ENCODE results near the gene SLC8A2.

The SLC8A2 gene

DNA sequence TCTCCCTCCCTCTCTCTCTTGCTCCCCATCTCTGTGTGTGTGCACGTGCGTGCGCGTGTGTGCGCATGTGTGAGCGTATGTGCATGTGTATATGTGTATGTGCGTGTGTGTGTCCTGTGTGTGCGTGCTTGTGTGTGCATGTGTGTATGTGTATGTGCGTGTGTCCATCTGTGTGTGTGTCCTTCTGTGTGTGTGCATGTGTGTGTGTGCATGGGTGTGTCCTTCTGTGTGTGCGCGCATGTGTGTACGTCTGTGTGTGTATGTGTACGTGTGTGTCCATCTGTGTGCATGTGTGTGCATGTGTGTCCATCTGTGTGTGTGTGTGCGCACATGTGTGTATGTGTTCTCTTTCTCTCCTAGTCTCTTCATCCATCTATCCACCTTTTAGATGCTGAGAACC lies 12.2 kb downstream of the SLC8A2 start:
- Histone ChIP-seq H3K4me1 (ENCODE audit: low read depth, poor library complexity, severe bottlenecking) (no peaks in the 10 kb centered on the region), H3K36me3 (ENCODE audit: insufficient read depth) (no peaks in the 10 kb centered on the region), H3K9ac (no peak overlapping the region), H3K79me2 (ENCODE audit: insufficient read depth, low read depth) (no peaks in the 10 kb centered on the region), H3K27me3 (ENCODE audit: insufficient read depth, low read depth) (peaks cover 87% of the 10 kb centered on the region), H2AFZ (ENCODE audit: low read depth) (no peak overlapping the region), H3K4me3 (IDR thresholded peaks at IDR 0.05; ENCODE audit: insufficient read depth, low read depth, low read length) (no peak overlapping the region), H4K20me1 (ENCODE audit: insufficient read depth) (no peaks in the 10 kb centered on the region), H3K27ac (no peak overlapping the region), H3K4me2 (no peak overlapping the region)
- TF ChIP-seq, protein P1, sequence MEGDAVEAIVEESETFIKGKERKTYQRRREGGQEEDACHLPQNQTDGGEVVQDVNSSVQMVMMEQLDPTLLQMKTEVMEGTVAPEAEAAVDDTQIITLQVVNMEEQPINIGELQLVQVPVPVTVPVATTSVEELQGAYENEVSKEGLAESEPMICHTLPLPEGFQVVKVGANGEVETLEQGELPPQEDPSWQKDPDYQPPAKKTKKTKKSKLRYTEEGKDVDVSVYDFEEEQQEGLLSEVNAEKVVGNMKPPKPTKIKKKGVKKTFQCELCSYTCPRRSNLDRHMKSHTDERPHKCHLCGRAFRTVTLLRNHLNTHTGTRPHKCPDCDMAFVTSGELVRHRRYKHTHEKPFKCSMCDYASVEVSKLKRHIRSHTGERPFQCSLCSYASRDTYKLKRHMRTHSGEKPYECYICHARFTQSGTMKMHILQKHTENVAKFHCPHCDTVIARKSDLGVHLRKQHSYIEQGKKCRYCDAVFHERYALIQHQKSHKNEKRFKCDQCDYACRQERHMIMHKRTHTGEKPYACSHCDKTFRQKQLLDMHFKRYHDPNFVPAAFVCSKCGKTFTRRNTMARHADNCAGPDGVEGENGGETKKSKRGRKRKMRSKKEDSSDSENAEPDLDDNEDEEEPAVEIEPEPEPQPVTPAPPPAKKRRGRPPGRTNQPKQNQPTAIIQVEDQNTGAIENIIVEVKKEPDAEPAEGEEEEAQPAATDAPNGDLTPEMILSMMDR (conservative IDR thresholded peaks at IDR 0.05; ENCODE audit: low read depth, low read length): no peak

GRCh38 chr19:47458672-47459071 lies 13.0 kb downstream of the SLC8A2 start:
- peaks cover 87% of the 10 kb centered on the region for H3K27me3 ChIP-seq (ENCODE audit: insufficient read depth, low read depth)
- TF ChIP-seq, protein P1 (conservative IDR thresholded peaks at IDR 0.05; ENCODE audit: low read depth, low read length): no peak

GRCh38 chr19:47456721-47457474 lies 14.8 kb downstream of the SLC8A2 start:
- H3K36me3 ChIP-seq (ENCODE audit: insufficient read depth): no peaks in the 10 kb centered on the region
- H3K4me3 ChIP-seq (IDR thresholded peaks at IDR 0.05; ENCODE audit: insufficient read depth, low read depth, low read length): no peak overlapping the region
- no peaks in the 10 kb centered on the region for H3K79me2 ChIP-seq (ENCODE audit: insufficient read depth, low read depth)
- H3K27ac ChIP-seq: no peak overlapping the region
- H2AFZ ChIP-seq (ENCODE audit: low read depth): no peak overlapping the region
- peaks cover 88% of the 10 kb centered on the region for H3K27me3 ChIP-seq (ENCODE audit: insufficient read depth, low read depth)
- H3K4me2 ChIP-seq: no peak overlapping the region
- no peaks in the 10 kb centered on the region for H3K4me1 ChIP-seq (ENCODE audit: low read depth, poor library complexity, severe bottlenecking)
- no peaks in the 10 kb centered on the region for H4K20me1 ChIP-seq (ENCODE audit: insufficient read depth)
- TF ChIP-seq, protein P1 (conservative IDR thresholded peaks at IDR 0.05; ENCODE audit: low read depth, low read length): no peak
- H3K9ac ChIP-seq: no peak overlapping the region

More at GRCh38 chr19:47458672-47459071, 13.0 kb downstream of the SLC8A2 start:
- H3K27ac ChIP-seq: no peak overlapping the region
- no peaks in the 10 kb centered on the region for H4K20me1 ChIP-seq (ENCODE audit: insufficient read depth)
- H2AFZ ChIP-seq (ENCODE audit: low read depth): no peak overlapping the region
- H3K9ac ChIP-seq: no peak overlapping the region
- no peaks in the 10 kb centered on the region for H3K79me2 ChIP-seq (ENCODE audit: insufficient read depth, low read depth)
- no peaks in the 10 kb centered on the region for H3K36me3 ChIP-seq (ENCODE audit: insufficient read depth)
- no peaks in the 10 kb centered on the region for H3K4me1 ChIP-seq (ENCODE audit: low read depth, poor library complexity, severe bottlenecking)
- H3K4me2 ChIP-seq: no peak overlapping the region
- no peak overlapping the region for H3K4me3 ChIP-seq (IDR thresholded peaks at IDR 0.05; ENCODE audit: insufficient read depth, low read depth, low read length)

DNA sequence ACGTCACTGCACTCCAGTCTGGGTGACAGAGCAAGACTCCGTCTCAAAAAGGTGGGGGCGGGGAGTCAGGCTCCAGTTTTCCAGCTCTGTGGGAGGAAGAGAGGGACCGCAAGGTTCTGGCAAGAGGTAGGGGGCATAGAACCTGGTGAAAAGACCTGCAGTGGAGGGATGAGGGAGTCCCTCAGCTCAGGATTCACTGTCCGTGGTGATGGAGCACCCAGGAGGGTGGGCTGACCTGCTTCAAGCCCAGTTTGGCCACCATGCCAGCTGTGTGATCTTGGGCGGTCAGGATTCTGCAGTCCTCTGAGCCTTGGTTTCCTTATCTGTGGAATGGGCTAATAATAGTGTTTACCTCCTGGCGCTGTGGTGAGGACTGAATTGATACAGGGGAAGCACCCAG lies 21.2 kb downstream of the SLC8A2 start:
- TF ChIP-seq, protein P1 (conservative IDR thresholded peaks at IDR 0.05; ENCODE audit: low read depth, low read length): no peak
- Histone ChIP-seq H3K4me1 (ENCODE audit: low read depth, poor library complexity, severe bottlenecking) (no peaks in the 10 kb centered on the region), H4K20me1 (ENCODE audit: insufficient read depth) (no peaks in the 10 kb centered on the region), H3K36me3 (ENCODE audit: insufficient read depth) (no peaks in the 10 kb centered on the region), H3K9ac (no peak overlapping the region), H3K79me2 (ENCODE audit: insufficient read depth, low read depth) (no peaks in the 10 kb centered on the region), H3K27ac (no peak overlapping the region), H3K4me3 (IDR thresholded peaks at IDR 0.05; ENCODE audit: insufficient read depth, low read depth, low read length) (no peak overlapping the region), H3K4me2 (no peak overlapping the region), H2AFZ (ENCODE audit: low read depth) (no peak overlapping the region), H3K27me3 (ENCODE audit: insufficient read depth, low read depth) (peaks cover 85% of the 10 kb centered on the region)
